Chondrocyte (in vitro differentiated cells): ENCODE data around the gene DAB2. TPM values are rescaled to one million over a fixed set of nuclear protein-coding genes. Genes with fewer than 3 reads are reported as not detected.

Experiments used
- DNase-seq: peaks from one replicate; pipeline ENCODE4 v3.0.0; 2021; ENCODE audit warnings: mixed read lengths, low spot score
- H3K27ac Mint-ChIP-seq: one replicate; pipeline ENCODE4 v1.8.0; 2021; ENCODE audit warnings: mild to moderate bottlenecking, moderate library complexity, mixed read lengths; ENCODE audit not compliant: unreplicated experiment
- H3K27me3 Mint-ChIP-seq: 2 replicates; pipeline ENCODE4 v1.8.0; 2021; ENCODE audit warnings: low read depth, mixed read lengths
- H3K36me3 Mint-ChIP-seq: 2 replicates; pipeline ENCODE4 v1.8.0; 2021; ENCODE audit warnings: low read depth, mixed read lengths
- H3K4me1 Mint-ChIP-seq: 2 replicates; pipeline ENCODE4 v1.8.0; 2021; ENCODE audit warnings: low read depth, mild to moderate bottlenecking, mixed read lengths
- H3K4me3 Mint-ChIP-seq: one replicate; pipeline ENCODE4 v1.8.0; 2021; ENCODE audit warnings: mild to moderate bottlenecking, moderate library complexity, mixed read lengths; ENCODE audit not compliant: unreplicated experiment
- H3K9me3 Mint-ChIP-seq: 2 replicates; pipeline ENCODE4 v1.8.0; 2021; ENCODE audit warnings: low read depth, mixed read lengths
- CTCF ChIP-seq: fragments of 200-600 bp; sonication (generic); IDR thresholded peaks from 2 replicates; pipeline ENCODE4 v1.5.0; 2021; ENCODE audit warnings: antibody characterized with exemption, mild to moderate bottlenecking, moderate library complexity
- total RNA-seq: library from RNA; stranded (reverse); gene quantifications from 3 replicates; pipeline ENCODE4 v1.2.1, GENCODE V29; 2021

DAB2 gene
- total RNA-seq, 1 donor from 2014 or later, result 82.7 TPM

GRCh38 chr5:39455645-39456044 is 30.9 kb upstream of the DAB2 start:
- no peak for TF ChIP-seq CTCF
- Mint-ChIP-seq H3K36me3 (no peaks in the 10 kb centered on the region), H3K27ac (peak overlapping the region; percentile 38), H3K27me3 (no peaks in the 10 kb centered on the region), H3K4me3 (no peak overlapping the region), H3K4me1 (peaks cover 21% of the 10 kb centered on the region), H3K9me3 (peaks cover 3% of the 10 kb centered on the region)
- no peak for DNase-seq

- H3K9me3 Mint-ChIP-seq, result peaks cover 3% of the 10 kb centered on the region
- no peak overlapping the region for H3K27ac Mint-ChIP-seq
- no peak for DNase-seq
- no peaks in the 10 kb centered on the region for H3K27me3 Mint-ChIP-seq
- H3K36me3 Mint-ChIP-seq, result no peaks in the 10 kb centered on the region
- no peak overlapping the region for H3K4me3 Mint-ChIP-seq
- H3K4me1 Mint-ChIP-seq, result peaks cover 21% of the 10 kb centered on the region
- no peak for TF ChIP-seq CTCF
These were observed 28.8 kb upstream of the DAB2 start for GRCh38 chr5:39453606-39454005.

GRCh38 chr5:39452846-39453245 is 28.1 kb upstream of the DAB2 start:
- DNase-seq, result no peak
- Mint-ChIP-seq H3K9me3 (no peaks in the 10 kb centered on the region), H3K4me3 (no peak overlapping the region), H3K27ac (peak overlapping the region; percentile 18), H3K4me1 (peaks cover 17% of the 10 kb centered on the region), H3K36me3 (no peaks in the 10 kb centered on the region), H3K27me3 (no peaks in the 10 kb centered on the region)
- no peak for TF ChIP-seq CTCF

- H3K4me1 Mint-ChIP-seq, result peaks cover 26% of the 10 kb centered on the region
- no peaks in the 10 kb centered on the region for H3K9me3 Mint-ChIP-seq
- no peak for DNase-seq
- H3K27ac Mint-ChIP-seq, result no peak overlapping the region
- no peak for TF ChIP-seq CTCF
- no peaks in the 10 kb centered on the region for H3K36me3 Mint-ChIP-seq
- no peaks in the 10 kb centered on the region for H3K27me3 Mint-ChIP-seq
- no peak overlapping the region for H3K4me3 Mint-ChIP-seq
These were observed 26.6 kb upstream of the DAB2 start for GRCh38 chr5:39451276-39451941.

GRCh38 chr5:39450487-39450886 is 25.7 kb upstream of the DAB2 start:
- no peak for DNase-seq
- Mint-ChIP-seq H3K4me1 (peaks cover 26% of the 10 kb centered on the region), H3K36me3 (no peaks in the 10 kb centered on the region), H3K9me3 (no peaks in the 10 kb centered on the region), H3K4me3 (no peak overlapping the region), H3K27ac (no peak overlapping the region), H3K27me3 (no peaks in the 10 kb centered on the region)
- TF ChIP-seq CTCF, result no peak
